PC-3 (cell line): ENCODE data around the gene GUCA2A.

Source experiments
- CTCF ChIP-seq: fragments of 300-600 bp; sonication (generic); conservative IDR thresholded peaks from 2 replicates; pipeline ENCODE4 v1.5.1; 2017; ENCODE audit warnings: antibody characterized with exemption, low read depth, mild to moderate bottlenecking, low read length
- EZH2 ChIP-seq: fragments of 300-600 bp; sonication (generic); IDR thresholded peaks from one replicate; pipeline ENCODE4 v1.6.1; 2017; ENCODE audit warnings: antibody characterized with exemption, mild to moderate bottlenecking, low read length; ENCODE audit not compliant: unreplicated experiment
- EZH2phosphoT487 ChIP-seq: fragments of 300-600 bp; sonication (generic); IDR thresholded peaks from 2 replicates; pipeline ENCODE4 v1.6.1; 2018; ENCODE audit warnings: mild to moderate bottlenecking, antibody characterized with exemption, low read length, borderline replicate concordance

DNA sequence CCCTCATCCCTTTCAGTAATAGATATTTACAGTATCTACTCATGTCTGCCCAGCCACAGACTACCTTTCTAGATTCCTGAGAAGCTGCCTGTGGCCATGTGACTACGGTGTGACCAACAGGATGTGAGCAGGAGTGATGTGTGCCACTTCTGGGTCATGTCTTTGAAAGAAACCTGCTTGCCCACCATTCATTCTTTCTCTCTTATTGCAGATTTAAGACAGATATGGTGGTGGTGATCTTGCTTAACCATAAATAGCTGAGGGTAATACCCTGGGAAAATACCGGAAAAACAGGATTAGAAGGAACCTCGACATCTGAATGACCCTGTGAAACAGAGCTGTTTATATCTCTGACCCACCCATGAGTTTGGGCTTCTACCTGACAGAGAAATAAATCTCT, 41.6 kb upstream of the GUCA2A start:
- no peak for TF ChIP-seq CTCF
- TF ChIP-seq EZH2phosphoT487 = no peak
- no peak for TF ChIP-seq EZH2
